Neural cell (in vitro differentiated cells): ENCODE results near the gene CCNT2. TPM values are rescaled to one million over a fixed set of nuclear protein-coding genes. Genes with fewer than 3 reads are reported as not detected.

ENCODE experiments used
- H2AFZ ChIP-seq: fragments of 200-600, 300-800 bp; sonication (generic), shearing (Covaris generic); 2 replicates; pipeline ENCODE4 v1.6.0; 2014; ENCODE audit warnings: low read depth, mild to moderate bottlenecking, antibody characterized with exemption, low read length, moderate library complexity
- H3F3A ChIP-seq: fragments of 200-600 bp; shearing (Covaris generic); 2 replicates; pipeline ENCODE4 v1.6.1; 2016; ENCODE audit warnings: mild to moderate bottlenecking, moderate library complexity, mixed read lengths, antibody characterized with exemption, low read length; ENCODE audit not compliant: insufficient read depth, poor library complexity, severe bottlenecking
- H3K27ac ChIP-seq: fragments of 200-600, 300-800 bp; sonication (generic), shearing (Covaris generic); 2 replicates; pipeline ENCODE4 v1.5.1; 2014; ENCODE audit warnings: mild to moderate bottlenecking, low read length, moderate library complexity
- H3K27me3 ChIP-seq: fragments of 300-800, 200-600 bp; sonication (generic), shearing (Covaris generic); 2 replicates; pipeline ENCODE4 v1.6.0; 2014; ENCODE audit warnings: mild to moderate bottlenecking, low read depth, low read length, moderate library complexity; ENCODE audit not compliant: insufficient read depth
- H3K36me3 ChIP-seq: fragments of 300-800, 200-600 bp; sonication (generic), shearing (Covaris generic); 2 replicates; pipeline ENCODE4 v1.5.1; 2014; ENCODE audit warnings: mild to moderate bottlenecking, antibody characterized with exemption, low read length, moderate library complexity; ENCODE audit not compliant: insufficient read depth
- H3K4me2 ChIP-seq: fragments of 300-800, 200-600 bp; sonication (generic), shearing (Covaris generic); 2 replicates; pipeline ENCODE4 v1.6.0; 2014; ENCODE audit warnings: mild to moderate bottlenecking, low read length
- H3K4me3 ChIP-seq: fragments of 300-800, 200-600 bp; sonication (generic), shearing (Covaris generic); 2 replicates; pipeline ENCODE4 v1.5.1; 2014; ENCODE audit warnings: mild to moderate bottlenecking, low read length, moderate library complexity
- H3K79me2 ChIP-seq: fragments of 200-600 bp; shearing (Covaris generic); replicated peaks from 2 replicates; pipeline ENCODE4 v1.6.0; 2014; ENCODE audit warnings: mild to moderate bottlenecking, low read length, moderate library complexity; ENCODE audit not compliant: insufficient read depth
- H3K9ac ChIP-seq: fragments of 300-800, 200-600 bp; sonication (generic), shearing (Covaris generic); 2 replicates; pipeline ENCODE4 v1.6.1; 2016; ENCODE audit warnings: mild to moderate bottlenecking, low read length, mixed read lengths
- H3K9me2 ChIP-seq: fragments of 200-600 bp; shearing (Covaris generic); 2 replicates; pipeline ENCODE4 v1.6.1; 2016; ENCODE audit warnings: mild to moderate bottlenecking, low read length, mixed read lengths; ENCODE audit not compliant: insufficient read depth
- H3K9me3 ChIP-seq: fragments of 200-600, 300-800 bp; sonication (generic), shearing (Covaris generic); 2 replicates; pipeline ENCODE4 v1.6.1; 2016; ENCODE audit warnings: mild to moderate bottlenecking, mixed run types, low read length, moderate library complexity, mixed read lengths
- H4K20me1 ChIP-seq: fragments of 200-600 bp; shearing (Covaris generic); 2 replicates; pipeline ENCODE4 v1.6.1; 2016; ENCODE audit warnings: mild to moderate bottlenecking, mixed run types; ENCODE audit not compliant: insufficient read depth
- CTCF ChIP-seq: fragments of 450-650 bp; IDR thresholded peaks from 2 replicates; pipeline ENCODE4 v1.5.1; 2014; ENCODE audit warnings: antibody characterized with exemption, mild to moderate bottlenecking, moderate library complexity; ENCODE audit not compliant: poor library complexity, severe bottlenecking
- EP300 ChIP-seq: fragments of 450-650 bp; conservative IDR thresholded peaks from 2 replicates; pipeline ENCODE4 v1.6.1; 2014; ENCODE audit warnings: antibody characterized with exemption, mild to moderate bottlenecking, moderate library complexity; ENCODE audit not compliant: poor library complexity, severe bottlenecking
- EZH2 ChIP-seq: fragments of 200-600, 300-800 bp; shearing (Covaris generic), sonication (generic); IDR thresholded peaks from 2 replicates; pipeline ENCODE4 v1.6.1; 2014; ENCODE audit warnings: antibody characterized with exemption, low read length, borderline replicate concordance, mild to moderate bottlenecking; ENCODE audit not compliant: insufficient read depth, poor library complexity, severe bottlenecking
- MXI1 ChIP-seq: fragments of 450-650 bp; conservative IDR thresholded peaks from 2 replicates; pipeline ENCODE4 v1.6.1; 2014; ENCODE audit warnings: antibody characterized with exemption, mild to moderate bottlenecking; ENCODE audit not compliant: poor library complexity, severe bottlenecking
- POLR2AphosphoS5 ChIP-seq: IDR thresholded peaks from 2 replicates; pipeline ENCODE4 v1.6.1; 2012
- RAD21 ChIP-seq: fragments of 450-650 bp; conservative IDR thresholded peaks from 2 replicates; pipeline ENCODE4 v1.6.1; 2014; ENCODE audit warnings: antibody characterized with exemption, mild to moderate bottlenecking, moderate library complexity
- REST ChIP-seq: IDR thresholded peaks from 2 replicates; pipeline ENCODE4 v1.6.1; 2012; ENCODE audit warnings: borderline replicate concordance
- SMC3 ChIP-seq: fragments of 450-650 bp; conservative IDR thresholded peaks from 2 replicates; pipeline ENCODE4 v1.6.1; 2014; ENCODE audit warnings: antibody characterized with exemption, mild to moderate bottlenecking, moderate library complexity; ENCODE audit not compliant: poor library complexity
- TAF1 ChIP-seq: IDR thresholded peaks from 2 replicates; pipeline ENCODE4 v1.6.1; 2012; ENCODE audit warnings: low read depth
- polyA plus RNA-seq: library from polyadenylated mRNA; depleted of rRNA; stranded (reverse); fragments of >200 nt; gene quantifications from 2 replicates; pipeline ENCODE4 v1.2.3, GENCODE V29; 2014

Gene CCNT2
- polyA plus RNA-seq, 1 donor from 2014 or later, result 134 TPM

GRCh38 chr2:134946073-134946472 is 27.5 kb downstream of the CCNT2 start:
- Histone ChIP-seq H3K27ac (no peak overlapping the region), H3K79me2 (peaks cover 3% of the 10 kb centered on the region), H3K9me2 (no peaks in the 10 kb centered on the region), H4K20me1 (no peaks in the 10 kb centered on the region), H2AFZ (no peak overlapping the region), H3K9me3 (no peaks in the 10 kb centered on the region), H3K4me3 (no peak overlapping the region), H3K27me3 (no peaks in the 10 kb centered on the region), H3K9ac (no peak overlapping the region), H3F3A (no peaks in the 10 kb centered on the region), H3K36me3 (peaks cover 5% of the 10 kb centered on the region), H3K4me2 (no peak overlapping the region)
- TF ChIP-seq EZH2 (no peak), EP300 (no peak), CTCF (no peak), POLR2AphosphoS5 (no peak), REST (no peak), RAD21 (no peak), SMC3 (no peak), TAF1 (no peak), MXI1 (no peak)

- peaks cover 3% of the 10 kb centered on the region for H3K79me2 ChIP-seq
- H4K20me1 ChIP-seq, result no peaks in the 10 kb centered on the region
- H3K36me3 ChIP-seq, result peaks cover 18% of the 10 kb centered on the region
Observed at GRCh38 chr2:134949981-134950708, 31.5 kb downstream of the CCNT2 start.

More at GRCh38 chr2:134949981-134950708, 31.5 kb downstream of the CCNT2 start:
- H3K9me3 ChIP-seq, result no peaks in the 10 kb centered on the region
- no peak overlapping the region for H2AFZ ChIP-seq
- H3K4me2 ChIP-seq, result no peak overlapping the region
- no peak overlapping the region for H3K27ac ChIP-seq
- H3K9me2 ChIP-seq, result no peaks in the 10 kb centered on the region
- no peak for TF ChIP-seq EZH2
- no peak for TF ChIP-seq REST
- TF ChIP-seq RAD21, result no peak
- no peak for TF ChIP-seq SMC3
- no peak for TF ChIP-seq TAF1
- no peak for TF ChIP-seq EP300
- TF ChIP-seq MXI1, result no peak
- TF ChIP-seq POLR2AphosphoS5, result no peak
- TF ChIP-seq CTCF, result no peak
- H3K27me3 ChIP-seq, result no peaks in the 10 kb centered on the region
- no peaks in the 10 kb centered on the region for H3F3A ChIP-seq
- no peak overlapping the region for H3K4me3 ChIP-seq
- H3K9ac ChIP-seq, result no peak overlapping the region
